GM12873 (cell line): Measurements from ENCODE around the gene SLC2A11.

Experiments used
- TF ChIP-seq, protein P1 (sequence below): IDR thresholded peaks from 2 replicates; pipeline ENCODE4 v1.5.1; 2012; ENCODE audit warnings: low read depth, mild to moderate bottlenecking, moderate library complexity, low read length, control low read depth; ENCODE audit not compliant: insufficient read depth; ENCODE audit errors: missing control alignments

Gene SLC2A11

DNA sequence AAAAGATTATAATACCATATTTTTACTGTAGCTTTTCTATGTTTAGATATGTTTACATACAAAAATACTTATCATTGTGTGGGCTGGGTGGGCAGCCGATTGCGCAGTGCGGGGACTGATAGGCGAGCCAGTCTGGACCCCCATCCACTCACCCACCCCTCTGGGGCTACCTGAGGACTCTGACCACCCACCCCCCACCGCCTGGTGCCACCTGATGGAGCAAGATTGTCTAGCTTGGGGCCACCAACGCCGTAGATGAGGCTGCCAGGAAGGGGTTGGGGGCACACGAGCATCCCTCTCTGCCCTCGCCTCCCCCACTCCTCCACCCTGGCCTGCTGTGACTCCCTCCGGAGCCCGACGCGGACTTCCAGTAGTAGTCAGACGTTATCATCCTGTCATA lies 68.9 kb downstream of the SLC2A11 start:
- TF ChIP-seq, protein P1, sequence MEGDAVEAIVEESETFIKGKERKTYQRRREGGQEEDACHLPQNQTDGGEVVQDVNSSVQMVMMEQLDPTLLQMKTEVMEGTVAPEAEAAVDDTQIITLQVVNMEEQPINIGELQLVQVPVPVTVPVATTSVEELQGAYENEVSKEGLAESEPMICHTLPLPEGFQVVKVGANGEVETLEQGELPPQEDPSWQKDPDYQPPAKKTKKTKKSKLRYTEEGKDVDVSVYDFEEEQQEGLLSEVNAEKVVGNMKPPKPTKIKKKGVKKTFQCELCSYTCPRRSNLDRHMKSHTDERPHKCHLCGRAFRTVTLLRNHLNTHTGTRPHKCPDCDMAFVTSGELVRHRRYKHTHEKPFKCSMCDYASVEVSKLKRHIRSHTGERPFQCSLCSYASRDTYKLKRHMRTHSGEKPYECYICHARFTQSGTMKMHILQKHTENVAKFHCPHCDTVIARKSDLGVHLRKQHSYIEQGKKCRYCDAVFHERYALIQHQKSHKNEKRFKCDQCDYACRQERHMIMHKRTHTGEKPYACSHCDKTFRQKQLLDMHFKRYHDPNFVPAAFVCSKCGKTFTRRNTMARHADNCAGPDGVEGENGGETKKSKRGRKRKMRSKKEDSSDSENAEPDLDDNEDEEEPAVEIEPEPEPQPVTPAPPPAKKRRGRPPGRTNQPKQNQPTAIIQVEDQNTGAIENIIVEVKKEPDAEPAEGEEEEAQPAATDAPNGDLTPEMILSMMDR, result no peak
